HepG2 (cell line): Measurements from ENCODE around the gene GRAMD1B. TPM values are rescaled to one million over a fixed set of nuclear protein-coding genes. Genes with fewer than 3 reads are reported as not detected.
"Not testable (repeated sequence)": the region's sequence is repeated elsewhere in the genome, so short reads cannot be mapped to it uniquely, and the experiment has no call there.

ENCODE experiments used
- ATAC-seq: fragments of 200-7000 bp; cut with Tn5 transposase; 3 replicates; pipeline ENCODE4 v1.9.1; 2020; ENCODE audit warnings: mild to moderate bottlenecking, moderate library complexity
- BruUV-seq: library from RNA; stranded (reverse); fragments of 400-500 nt; replicated peaks from 2 replicates; lab custom pipeline; 2021; lab: Mats Ljungman, UMichigan
- CTCF ChIA-PET: fragments of 300-600 bp; formaldehyde crosslinking; extraction: SDS; loops from one replicate; lab custom pipeline; 2021; ENCODE audit warnings: low total read pairs, inconsistent platforms, low intra/inter-chr PET ratio; lab: Yijun Ruan, JAX
- POLR2A ChIA-PET: fragments of 350-600 bp; sonication (Branson Sonifier 250); formaldehyde crosslinking; loops from one replicate; lab custom pipeline; 2020; ENCODE audit warnings: antibody characterized with exemption, inconsistent platforms; lab: Yijun Ruan, JAX
- DNase-seq: peaks from one replicate; pipeline ENCODE4 v3.0.0-alpha.2; 2015; ENCODE audit warnings: low spot score
- FAIRE-seq: peaks from 3 replicates; lab custom pipeline; 2011; peaks lifted over from hg19 to GRCh38; lab: Jason Lieb, UNC
- H2AFZ ChIP-seq: one replicate; pipeline ENCODE4 v1.6.1; 2011; ENCODE audit warnings: low read length, inconsistent platforms
- H3K27ac ChIP-seq: fragments of 300-600 bp; 3 replicates; pipeline ENCODE4 v1.8.0; 2011; ENCODE audit warnings: mixed run types, mild to moderate bottlenecking, mixed read lengths, low read length, inconsistent platforms; ENCODE audit not compliant: insufficient read depth; ENCODE audit errors: extremely low read length
- H3K27me3 ChIP-seq, 2 experiments: fragments of 200-600 bp in 1 of 2; 2 replicates in 1 of 2; 3 replicates in 1 of 2; pipeline versions ENCODE4 v1.6.0 to v1.8.0; 2011; ENCODE audit warnings: low read length in 2 of 2, mild to moderate bottlenecking in 2 of 2, moderate library complexity in 2 of 2, inconsistent platforms in 1 of 2; ENCODE audit not compliant: insufficient read depth in 2 of 2, control insufficient read depth in 1 of 2
- H3K36me3 ChIP-seq, 2 experiments: fragments of 200-600 bp in 1 of 2; replicated peaks in 1 of 2; 2 replicates in 1 of 2; 3 replicates in 1 of 2; pipeline versions ENCODE4 v1.5.1 to v1.8.0; 2011; ENCODE audit warnings: low read length in 2 of 2, inconsistent platforms in 1 of 2; ENCODE audit not compliant: insufficient read depth in 2 of 2, control insufficient read depth in 1 of 2
- H3K4me1 ChIP-seq: 2 replicates; pipeline ENCODE4 v1.5.1; 2012; ENCODE audit warnings: low read length, inconsistent platforms; ENCODE audit not compliant: insufficient read depth
- H3K4me2 ChIP-seq: 2 replicates; pipeline ENCODE4 v1.6.0; 2011; ENCODE audit warnings: low read depth, low read length, inconsistent platforms
- H3K4me3 ChIP-seq, 3 experiments: fragments of 200-600 bp in 1 of 3; sonication (generic), shearing (Covaris generic) in 1 of 3; replicated peaks in 1 of 3; 2 replicates each; pipeline ENCODE4 v1.5.1; 2011 to 2016; ENCODE audit warnings: low read length in 3 of 3, inconsistent platforms in 2 of 3, low read depth in 2 of 3, mild to moderate bottlenecking in 2 of 3, control low read depth in 1 of 3, mixed read lengths in 1 of 3; ENCODE audit not compliant: insufficient read depth in 1 of 3
- H3K79me2 ChIP-seq: one replicate; pipeline ENCODE4 v1.6.1; 2011; ENCODE audit warnings: low read length, inconsistent platforms; ENCODE audit not compliant: insufficient read depth
- H3K9ac ChIP-seq: 2 replicates; pipeline ENCODE4 v1.6.0; 2011; ENCODE audit warnings: mild to moderate bottlenecking, low read depth, low read length, inconsistent platforms; ENCODE audit not compliant: insufficient read depth
- H3K9me3 ChIP-seq: 2 replicates; pipeline ENCODE4 v1.5.1; 2012; ENCODE audit warnings: mild to moderate bottlenecking, low read length
- H4K20me1 ChIP-seq: 2 replicates; pipeline ENCODE4 v1.6.0; 2011; ENCODE audit warnings: inconsistent platforms, mild to moderate bottlenecking, low read length, moderate library complexity; ENCODE audit not compliant: insufficient read depth
- CEBPG ChIP-seq: IDR thresholded peaks from 2 replicates; pipeline ENCODE4 v1.6.1; 2016
- HNRNPH1 ChIP-seq: fragments of 200-400 bp; formaldehyde crosslinking; optimal IDR thresholded peaks from 2 replicates; pipeline ENCODE3; 2017; ENCODE audit warnings: mild to moderate bottlenecking, low read depth, low read length
- RXRB ChIP-seq: IDR thresholded peaks from 2 replicates; pipeline ENCODE4 v1.6.1; 2016; ENCODE audit warnings: borderline replicate concordance, missing genetic modification reagents, missing compliant biosample characterization
- ZNF770 ChIP-seq: sonication (generic); formaldehyde crosslinking; IDR thresholded peaks from 2 replicates; pipeline ENCODE4 v1.5.0; 2020; ENCODE audit warnings: mild to moderate bottlenecking, missing genetic modification reagents
- WGBS: methylation state at CpG from one replicate; pipeline ENCODE4 v1.1.6; 2017; ENCODE audit warnings: low lambda C conversion rate; 5-methylcytosine and 5-hydroxymethylcytosine counted together
- in situ Hi-C: cut with HindIII; loops from 2 replicates; pipeline ENCODE4 v1.10.0; 2017; ENCODE audit warnings: low pct_unique_long_range_greater_than_20kb; ENCODE audit not compliant: extremely low pct_ligation_motif_present
- intact Hi-C: fragments of 100-400 bp; cut with micrococcal nuclease; formaldehyde crosslinking; loops from one replicate; pipeline ENCODE4 v1.10.0; 2022; ENCODE audit not compliant: unreplicated experiment
- polyA plus RNA-seq, 8 experiments: library from polyadenylated mRNA; depleted of rRNA in 3 of 8; stranded (reverse) in 7 of 8; unstranded in 1 of 8; fragments of >200 nt; fragmentation: Illumina TruSeq in 4 of 8; extraction: Trizol in 4 of 8; gene quantifications; 2 replicates each; pipeline versions ENCODE4 v1.2.1 to v1.2.3, GENCODE V29; 2011 to 2016; ENCODE audit warnings: low read depth in 4 of 8, missing spikeins in 1 of 8, mixed read lengths in 1 of 8; ENCODE audit not compliant: insufficient read depth in 1 of 8
- total RNA-seq, 5 experiments: library from RNA; depleted of rRNA; stranded (reverse); fragments of >200 nt; fragmentation: Illumina TruSeq; extraction: Trizol; gene quantifications; 2 replicates each; pipeline ENCODE4 v1.2.3, GENCODE V29; 2016; ENCODE audit warnings: low read depth in 1 of 5
- TF ChIP-seq, protein P1 (sequence below): sonication (generic); formaldehyde crosslinking; IDR thresholded peaks from 2 replicates; pipeline ENCODE4 v1.5.1; 2020; ENCODE audit warnings: mild to moderate bottlenecking, missing genetic modification reagents, borderline replicate concordance
- TF ChIP-seq, protein P2 (sequence below): sonication (generic); formaldehyde crosslinking; IDR thresholded peaks from 2 replicates; pipeline ENCODE4 v1.4.0; 2020; ENCODE audit warnings: missing genetic modification reagents, borderline replicate concordance
- TF ChIP-seq, protein P3 (sequence below): sonication (generic); formaldehyde crosslinking; IDR thresholded peaks from 2 replicates; pipeline ENCODE4 v1.8.0; 2022; ENCODE audit warnings: missing genetic modification reagents, low read depth, mild to moderate bottlenecking, borderline replicate concordance

The GRAMD1B gene
- total and polyA plus RNA-seq, 2 of the 13 experiments (the other 11 are each of a cell fraction or from before 2014, with no cell fraction given) = 0.12 TPM; not detected in 1

DNA sequence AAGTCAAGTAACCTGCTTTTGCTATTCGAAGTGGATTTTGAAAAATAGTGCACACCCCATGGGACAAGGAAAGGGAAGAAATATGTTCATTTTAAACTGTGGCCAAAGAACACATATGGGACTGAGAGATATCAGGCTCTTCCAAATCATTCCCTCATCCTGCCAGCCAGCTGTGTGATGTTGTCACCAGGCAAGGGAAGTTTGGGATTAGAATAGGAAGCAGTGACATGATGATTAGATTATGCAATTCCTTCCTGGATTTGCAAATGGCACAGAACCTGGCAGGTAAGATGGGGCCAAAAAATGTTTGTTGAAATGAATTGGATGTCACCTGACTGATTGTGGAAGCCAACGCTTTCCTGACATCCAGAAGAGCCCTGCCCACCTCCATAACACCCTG lies 229.2 kb downstream of the GRAMD1B start (continued):
- TF ChIP-seq, protein P1, sequence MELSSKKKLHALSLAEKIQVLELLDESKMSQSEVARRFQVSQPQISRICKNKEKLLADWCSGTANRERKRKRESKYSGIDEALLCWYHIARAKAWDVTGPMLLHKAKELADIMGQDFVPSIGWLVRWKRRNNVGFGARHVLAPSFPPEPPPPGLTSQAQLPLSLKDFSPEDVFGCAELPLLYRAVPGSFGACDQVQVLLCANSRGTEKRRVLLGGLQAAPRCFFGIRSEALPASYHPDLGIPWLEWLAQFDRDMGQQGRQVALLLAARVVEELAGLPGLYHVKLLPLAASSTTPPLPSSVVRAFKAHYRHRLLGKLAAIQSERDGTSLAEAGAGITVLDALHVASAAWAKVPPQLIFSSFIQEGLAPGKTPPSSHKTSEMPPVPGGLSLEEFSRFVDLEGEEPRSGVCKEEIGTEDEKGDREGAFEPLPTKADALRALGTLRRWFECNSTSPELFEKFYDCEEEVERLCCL = no peak

DNA sequence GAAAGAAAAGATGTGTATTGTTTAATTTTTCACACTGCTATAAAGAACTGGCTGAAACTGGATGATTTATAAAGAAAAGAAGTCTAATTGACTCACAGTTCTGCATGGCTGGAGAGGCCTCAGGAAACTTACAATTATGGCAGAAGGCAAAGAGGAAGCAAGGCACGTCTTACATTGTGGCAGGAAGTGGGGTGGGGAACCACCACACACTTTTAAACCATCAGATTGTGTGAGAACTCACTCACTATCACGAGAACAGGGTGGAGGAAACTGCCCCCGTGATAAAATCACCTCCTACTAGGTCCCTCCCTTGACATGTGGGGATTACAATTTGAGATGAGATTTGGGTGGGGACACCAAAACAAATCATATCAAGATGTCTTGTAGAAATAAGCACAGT lies 229.9 kb downstream of the GRAMD1B start:
- H3K9ac ChIP-seq, in situ Hi-C loops, H3K4me1 ChIP-seq, H3K4me3 ChIP-seq, H3K27ac ChIP-seq, POLR2A ChIA-PET, H3K36me3 ChIP-seq, H3K27me3 ChIP-seq, H4K20me1 ChIP-seq, BruUV-seq, H2AFZ ChIP-seq, H3K4me2 ChIP-seq, H3K79me2 ChIP-seq, FAIRE-seq, ATAC-seq, DNase-seq, intact Hi-C loops, CTCF ChIA-PET: not testable (repeated sequence)
- peaks cover 11% of the 10 kb centered on the region; the same call in 1 of the 2 replicates for H3K9me3 ChIP-seq
- WGBS = 0% methylated on average over 3 of the region's 3 CpGs

DNA sequence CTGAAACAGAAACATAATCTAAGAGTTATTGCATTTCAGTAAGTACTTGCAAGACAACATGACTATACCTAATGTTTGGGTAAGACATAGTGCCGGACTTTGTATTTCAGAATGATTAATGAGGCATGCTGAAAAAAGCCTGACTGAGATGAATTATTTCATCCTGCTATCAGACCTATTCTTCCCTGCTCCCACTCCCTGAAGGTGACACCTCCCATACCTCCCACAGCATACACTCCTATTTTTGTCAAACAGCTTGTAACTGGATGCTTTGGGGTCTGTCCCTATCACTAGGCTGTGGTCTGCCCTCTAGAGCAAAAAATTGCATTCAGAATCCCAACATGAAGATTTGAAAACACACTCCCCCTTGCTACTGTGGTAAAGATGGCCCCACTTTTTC lies 235.2 kb downstream of the GRAMD1B start:
- Histone ChIP-seq H3K4me2 (no peak overlapping the region), H3K4me1 (no peaks in the 10 kb centered on the region), H3K36me3 (no peaks in the 10 kb centered on the region), H2AFZ (no peak overlapping the region), H3K27ac (no peak overlapping the region), H3K4me3 (no peak overlapping the region), H3K79me2 (no peaks in the 10 kb centered on the region), H4K20me1 (no peaks in the 10 kb centered on the region), H3K27me3 (no peaks in the 10 kb centered on the region), H3K9me3 (peaks cover 11% of the 10 kb centered on the region; the same call in 1 of the 2 replicates), H3K9ac (no peak overlapping the region)
- TF ChIP-seq, protein P2, sequence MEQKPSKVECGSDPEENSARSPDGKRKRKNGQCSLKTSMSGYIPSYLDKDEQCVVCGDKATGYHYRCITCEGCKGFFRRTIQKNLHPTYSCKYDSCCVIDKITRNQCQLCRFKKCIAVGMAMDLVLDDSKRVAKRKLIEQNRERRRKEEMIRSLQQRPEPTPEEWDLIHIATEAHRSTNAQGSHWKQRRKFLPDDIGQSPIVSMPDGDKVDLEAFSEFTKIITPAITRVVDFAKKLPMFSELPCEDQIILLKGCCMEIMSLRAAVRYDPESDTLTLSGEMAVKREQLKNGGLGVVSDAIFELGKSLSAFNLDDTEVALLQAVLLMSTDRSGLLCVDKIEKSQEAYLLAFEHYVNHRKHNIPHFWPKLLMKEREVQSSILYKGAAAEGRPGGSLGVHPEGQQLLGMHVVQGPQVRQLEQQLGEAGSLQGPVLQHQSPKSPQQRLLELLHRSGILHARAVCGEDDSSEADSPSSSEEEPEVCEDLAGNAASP (CRISPR knock-in tag) = no peak
- TF ChIP-seq RXRB (CRISPR knock-in tag) (no peak), ZNF770 (CRISPR knock-in tag) (no peak), CEBPG (CRISPR knock-in tag) (no peak), HNRNPH1 (no peak)
- TF ChIP-seq, protein P3, sequence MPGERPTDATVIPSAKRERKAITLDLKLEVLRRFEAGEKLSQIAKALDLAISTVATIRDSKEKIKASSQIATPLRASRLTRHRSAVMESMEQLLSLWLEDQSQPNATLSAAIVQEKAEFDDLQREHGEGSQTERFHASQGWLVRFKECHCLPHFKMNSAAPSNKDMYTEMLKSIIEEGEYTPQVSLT = no peak
- ChIA-PET POLR2A (no interaction called here), CTCF (no interaction called here)
- ATAC-seq (no peak), FAIRE-seq (no peak), DNase-seq (no peak)
- BruUV-seq = no TSS peak
- in situ Hi-C loops (no loop called here), intact Hi-C loops (no loop called here)
- WGBS = 86% methylated on average over 1 of the region's 1 CpG
